ENCODE measurements around the gene CLHC1.

CLHC1 gene

DNA sequence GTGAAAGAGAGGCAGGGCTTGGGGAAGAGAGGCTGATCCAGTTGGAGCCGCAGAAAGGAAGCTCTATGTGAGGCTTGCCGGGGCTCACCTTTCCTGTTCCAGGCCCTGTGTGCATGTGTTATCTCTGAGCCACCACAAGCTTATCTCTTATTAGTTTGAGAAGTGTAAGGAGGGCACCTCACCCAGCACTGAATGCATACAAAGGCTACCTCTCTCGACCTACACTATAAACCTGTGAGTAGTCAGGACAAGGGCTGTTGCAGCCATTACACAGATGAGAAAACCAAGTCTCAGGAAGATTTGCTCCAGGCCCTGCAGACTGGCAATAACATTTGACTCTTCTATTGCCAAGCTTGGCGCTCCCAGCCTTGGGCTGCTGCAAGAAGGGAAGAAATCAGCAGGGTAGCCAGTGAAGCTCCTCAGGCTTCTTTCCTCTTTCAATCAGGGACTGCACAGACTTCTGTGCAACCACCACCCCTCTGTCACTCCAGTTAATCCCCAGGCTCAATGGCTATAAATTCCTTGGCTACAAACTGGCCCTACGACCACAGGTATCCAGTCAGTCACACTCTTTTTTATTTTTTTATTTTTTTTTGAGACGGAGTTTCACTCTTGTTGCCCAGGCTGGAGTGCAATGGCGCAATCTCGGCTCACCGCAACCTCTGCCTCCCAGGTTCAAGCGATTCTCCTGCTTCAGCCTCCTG lies 73.8 kb downstream of the CLHC1 start:
- TF ChIP-seq TCF12 (IDR thresholded peaks at IDR 0.05; ENCODE audit: low read depth) = no peak
- no peak for TF ChIP-seq FOXM1 (IDR thresholded peaks at IDR 0.05; ENCODE audit: borderline replicate concordance, low read depth)
- no peak for TF ChIP-seq EP300 (IDR thresholded peaks at IDR 0.05; ENCODE audit: borderline replicate concordance)
- no peak for TF ChIP-seq NFIC (IDR thresholded peaks at IDR 0.05)
- no peak for TF ChIP-seq TEAD4 (IDR thresholded peaks at IDR 0.05)
- TF ChIP-seq RAD21 (IDR thresholded peaks at IDR 0.05; ENCODE audit: low read depth) = no peak
- TF ChIP-seq, protein P1, sequence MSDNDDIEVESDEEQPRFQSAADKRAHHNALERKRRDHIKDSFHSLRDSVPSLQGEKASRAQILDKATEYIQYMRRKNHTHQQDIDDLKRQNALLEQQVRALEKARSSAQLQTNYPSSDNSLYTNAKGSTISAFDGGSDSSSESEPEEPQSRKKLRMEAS (IDR thresholded peaks at IDR 0.05) = no peak
- TF ChIP-seq CREB1 (IDR thresholded peaks at IDR 0.05; ENCODE audit: low read depth) = no peak
- TF ChIP-seq ZBTB7A (IDR thresholded peaks at IDR 0.05; ENCODE audit: low read depth) = no peak
- TF ChIP-seq, protein P2, sequence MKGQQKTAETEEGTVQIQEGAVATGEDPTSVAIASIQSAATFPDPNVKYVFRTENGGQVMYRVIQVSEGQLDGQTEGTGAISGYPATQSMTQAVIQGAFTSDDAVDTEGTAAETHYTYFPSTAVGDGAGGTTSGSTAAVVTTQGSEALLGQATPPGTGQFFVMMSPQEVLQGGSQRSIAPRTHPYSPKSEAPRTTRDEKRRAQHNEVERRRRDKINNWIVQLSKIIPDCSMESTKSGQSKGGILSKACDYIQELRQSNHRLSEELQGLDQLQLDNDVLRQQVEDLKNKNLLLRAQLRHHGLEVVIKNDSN (IDR thresholded peaks at IDR 0.05) = no peak
- TF ChIP-seq, protein P3, sequence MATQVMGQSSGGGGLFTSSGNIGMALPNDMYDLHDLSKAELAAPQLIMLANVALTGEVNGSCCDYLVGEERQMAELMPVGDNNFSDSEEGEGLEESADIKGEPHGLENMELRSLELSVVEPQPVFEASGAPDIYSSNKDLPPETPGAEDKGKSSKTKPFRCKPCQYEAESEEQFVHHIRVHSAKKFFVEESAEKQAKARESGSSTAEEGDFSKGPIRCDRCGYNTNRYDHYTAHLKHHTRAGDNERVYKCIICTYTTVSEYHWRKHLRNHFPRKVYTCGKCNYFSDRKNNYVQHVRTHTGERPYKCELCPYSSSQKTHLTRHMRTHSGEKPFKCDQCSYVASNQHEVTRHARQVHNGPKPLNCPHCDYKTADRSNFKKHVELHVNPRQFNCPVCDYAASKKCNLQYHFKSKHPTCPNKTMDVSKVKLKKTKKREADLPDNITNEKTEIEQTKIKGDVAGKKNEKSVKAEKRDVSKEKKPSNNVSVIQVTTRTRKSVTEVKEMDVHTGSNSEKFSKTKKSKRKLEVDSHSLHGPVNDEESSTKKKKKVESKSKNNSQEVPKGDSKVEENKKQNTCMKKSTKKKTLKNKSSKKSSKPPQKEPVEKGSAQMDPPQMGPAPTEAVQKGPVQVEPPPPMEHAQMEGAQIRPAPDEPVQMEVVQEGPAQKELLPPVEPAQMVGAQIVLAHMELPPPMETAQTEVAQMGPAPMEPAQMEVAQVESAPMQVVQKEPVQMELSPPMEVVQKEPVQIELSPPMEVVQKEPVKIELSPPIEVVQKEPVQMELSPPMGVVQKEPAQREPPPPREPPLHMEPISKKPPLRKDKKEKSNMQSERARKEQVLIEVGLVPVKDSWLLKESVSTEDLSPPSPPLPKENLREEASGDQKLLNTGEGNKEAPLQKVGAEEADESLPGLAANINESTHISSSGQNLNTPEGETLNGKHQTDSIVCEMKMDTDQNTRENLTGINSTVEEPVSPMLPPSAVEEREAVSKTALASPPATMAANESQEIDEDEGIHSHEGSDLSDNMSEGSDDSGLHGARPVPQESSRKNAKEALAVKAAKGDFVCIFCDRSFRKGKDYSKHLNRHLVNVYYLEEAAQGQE (IDR thresholded peaks at IDR 0.05; ENCODE audit: low read depth) = no peak
- TF ChIP-seq YY1 (IDR thresholded peaks at IDR 0.05; ENCODE audit: low read depth) = no peak
- no peak for TF ChIP-seq EGR1 (IDR thresholded peaks at IDR 0.05)
- TF ChIP-seq CEBPB (IDR thresholded peaks at IDR 0.05) = no peak
- no peak for TF ChIP-seq TAF1 (IDR thresholded peaks at IDR 0.05; ENCODE audit: low read depth)

DNA sequence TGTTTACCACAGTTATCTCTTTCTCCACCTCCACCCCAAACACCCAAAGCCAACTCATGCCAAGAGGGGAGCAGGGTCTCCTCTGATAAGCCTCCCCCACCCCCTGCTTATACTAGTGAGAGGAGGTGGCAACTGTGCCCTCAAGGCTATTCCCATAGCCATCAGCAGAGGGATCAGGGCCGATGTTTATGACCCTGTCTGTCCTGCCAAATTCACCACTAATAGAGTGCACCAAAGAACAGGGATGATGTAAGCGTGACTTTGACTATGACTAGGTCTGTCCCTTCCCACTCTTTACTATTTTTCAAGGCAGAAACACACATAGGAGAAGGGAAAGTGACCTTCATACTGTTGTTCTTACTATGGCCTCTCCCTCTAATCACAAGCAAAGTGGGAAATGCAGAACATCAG lies 74.6 kb downstream of the CLHC1 start:
- TF ChIP-seq TAF1 (IDR thresholded peaks at IDR 0.05; ENCODE audit: low read depth) (no peak), YY1 (IDR thresholded peaks at IDR 0.05; ENCODE audit: low read depth) (no peak), EGR1 (IDR thresholded peaks at IDR 0.05) (no peak)

DNA sequence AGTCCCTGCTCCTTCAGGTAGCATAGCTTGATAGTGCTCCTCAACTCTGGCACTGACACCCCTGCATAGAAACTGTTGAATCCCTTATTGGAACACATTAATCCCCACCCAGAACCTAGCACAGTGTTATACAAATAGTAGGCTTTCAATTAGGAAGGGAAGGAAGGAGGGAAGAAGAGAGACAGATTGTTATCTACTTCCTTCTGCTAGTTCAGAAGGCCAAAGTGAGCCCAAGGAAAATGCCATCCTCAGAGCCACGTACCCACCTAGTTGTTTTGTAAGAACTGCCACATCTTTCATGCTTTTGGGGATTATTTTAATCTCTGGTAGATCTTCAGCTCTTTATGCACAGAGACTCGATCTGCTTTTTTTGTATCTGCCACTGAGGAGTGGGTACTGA lies 75.1 kb downstream of the CLHC1 start:
- TF ChIP-seq CREB1 (IDR thresholded peaks at IDR 0.05; ENCODE audit: low read depth) (no peak), NFIC (IDR thresholded peaks at IDR 0.05) (no peak), EGR1 (IDR thresholded peaks at IDR 0.05) (no peak), TCF12 (IDR thresholded peaks at IDR 0.05; ENCODE audit: low read depth) (no peak), TEAD4 (IDR thresholded peaks at IDR 0.05) (no peak), YY1 (IDR thresholded peaks at IDR 0.05; ENCODE audit: low read depth) (no peak), ZBTB7A (IDR thresholded peaks at IDR 0.05; ENCODE audit: low read depth) (no peak)
- TF ChIP-seq, protein P3 (IDR thresholded peaks at IDR 0.05; ENCODE audit: low read depth) = no peak
- TF ChIP-seq, protein P1 (IDR thresholded peaks at IDR 0.05) = no peak
- TF ChIP-seq, protein P2 (IDR thresholded peaks at IDR 0.05) = no peak

DNA sequence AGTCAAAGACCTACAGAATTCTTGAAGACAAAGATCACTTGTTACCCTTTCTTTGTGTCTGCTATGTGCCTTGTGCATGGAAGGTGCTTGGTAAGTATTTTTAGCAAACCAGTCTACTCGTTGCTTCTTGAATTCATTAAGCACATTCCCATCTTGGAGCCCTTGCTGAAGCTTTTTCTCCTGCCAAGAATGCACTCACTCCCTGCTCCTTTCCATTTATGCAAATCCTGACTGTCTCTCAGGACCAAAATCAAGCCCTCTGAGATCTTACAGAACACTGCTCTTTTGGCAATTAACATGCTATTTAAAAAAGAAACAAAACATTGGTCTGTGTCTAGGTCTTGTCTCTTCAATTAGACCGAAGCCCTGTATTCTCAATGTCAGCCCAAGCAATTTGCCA lies 75.8 kb downstream of the CLHC1 start:
- TF ChIP-seq TCF12 (IDR thresholded peaks at IDR 0.05; ENCODE audit: low read depth) = no peak
- TF ChIP-seq EP300 (IDR thresholded peaks at IDR 0.05; ENCODE audit: borderline replicate concordance) = no peak
- TF ChIP-seq, protein P3 (IDR thresholded peaks at IDR 0.05; ENCODE audit: low read depth) = no peak
- no peak for TF ChIP-seq YY1 (IDR thresholded peaks at IDR 0.05; ENCODE audit: low read depth)
- no peak for TF ChIP-seq TEAD4 (IDR thresholded peaks at IDR 0.05)
- no peak for TF ChIP-seq CREB1 (IDR thresholded peaks at IDR 0.05; ENCODE audit: low read depth)
